ENCODE results near the gene JPH3.

The JPH3 gene

DNA sequence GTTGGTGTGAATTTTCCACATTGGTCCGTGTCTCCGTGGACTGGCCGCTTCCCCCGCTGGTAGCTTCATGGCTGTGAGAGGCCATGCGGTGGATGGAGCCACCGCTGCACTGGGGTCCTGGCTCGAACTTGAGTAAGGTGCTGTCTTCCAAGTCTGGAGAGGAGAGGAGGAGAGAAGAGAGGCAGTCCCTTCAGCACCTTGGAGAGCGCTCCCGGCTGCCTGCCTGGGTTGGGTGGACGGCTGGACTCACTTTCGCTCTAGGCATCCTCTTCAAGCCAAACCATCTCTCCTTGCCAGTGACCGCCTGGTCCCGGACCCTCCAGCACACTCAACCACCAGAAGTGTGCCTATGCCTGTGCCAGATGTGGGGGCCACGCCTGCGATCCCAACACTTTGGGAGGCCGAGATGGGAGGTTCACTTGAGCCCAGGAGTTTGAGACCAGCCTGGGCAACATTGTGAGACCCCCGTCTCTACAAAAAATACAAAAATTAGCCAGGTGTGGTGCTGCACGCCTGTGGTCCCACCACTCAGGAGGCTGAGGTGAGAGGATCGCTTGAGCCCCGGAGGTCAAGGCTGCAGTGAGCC lies 6.2 kb downstream of the JPH3 start:
- H3K27ac ChIP-seq (ENCODE audit: low read depth, low read length): no peak overlapping the region
- no peak overlapping the region for H3K9ac ChIP-seq (ENCODE audit: low read length in 5 of 5)
- no peak overlapping the region for H3K4me3 ChIP-seq (ENCODE audit: low read depth in 1 of 5, low read length in 5 of 5)
- no peaks in the 10 kb centered on the region for H3K9me3 ChIP-seq (ENCODE audit: control insufficient read depth in 5 of 5, low read length in 5 of 5)
- H3K4me1 ChIP-seq (ENCODE audit: control insufficient read depth in 5 of 5, insufficient read depth in 5 of 5, low read length in 5 of 5): no peaks in the 10 kb centered on the region
- H3K27me3 ChIP-seq (ENCODE audit: control insufficient read depth in 5 of 5, insufficient read depth in 4 of 5, low read length in 5 of 5): peaks cover 17 to 45% (median 32%) of the 10 kb centered on the region in 5 donors
- no peaks in the 10 kb centered on the region for H3K36me3 ChIP-seq (ENCODE audit: control insufficient read depth in 5 of 5, insufficient read depth in 5 of 5, low read length in 5 of 5)

- H3K36me3 ChIP-seq (ENCODE audit: control insufficient read depth in 5 of 5, insufficient read depth in 5 of 5, low read length in 5 of 5): no peaks in the 10 kb centered on the region
- no peak overlapping the region for H3K4me3 ChIP-seq (ENCODE audit: low read depth in 1 of 5, low read length in 5 of 5)
- no peak overlapping the region for H3K27ac ChIP-seq (ENCODE audit: low read depth, low read length)
- H3K27me3 ChIP-seq (ENCODE audit: control insufficient read depth in 5 of 5, insufficient read depth in 4 of 5, low read length in 5 of 5): peaks cover 7 to 31% (median 17%) of the 10 kb centered on the region in 5 donors
- no peak overlapping the region for H3K9ac ChIP-seq (ENCODE audit: low read length in 5 of 5)
- no peaks in the 10 kb centered on the region for H3K9me3 ChIP-seq (ENCODE audit: control insufficient read depth in 5 of 5, low read length in 5 of 5)
- H3K4me1 ChIP-seq (ENCODE audit: control insufficient read depth in 5 of 5, insufficient read depth in 5 of 5, low read length in 5 of 5): no peaks in the 10 kb centered on the region
These were observed 7.7 kb downstream of the JPH3 start for GRCh38 chr16:87610026-87610425.

DNA sequence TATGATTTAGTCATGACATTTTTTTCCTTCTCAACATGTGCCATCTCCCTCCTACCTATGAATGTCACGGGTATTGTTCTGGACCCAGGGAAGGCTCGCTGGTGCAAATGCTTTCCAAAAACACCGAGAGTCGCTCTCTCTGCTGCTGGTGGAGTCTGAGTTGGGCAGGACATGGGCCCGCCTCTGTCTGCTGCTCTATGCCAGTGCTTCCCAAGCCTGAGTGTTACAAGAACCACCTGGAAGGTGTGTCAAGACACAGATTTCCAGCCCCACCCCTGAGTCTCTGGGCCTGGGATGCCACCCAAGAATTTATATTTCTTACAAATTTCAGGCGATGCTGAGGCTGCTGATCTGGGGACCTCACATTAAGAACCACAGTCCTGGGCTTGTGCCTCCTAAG lies 9.1 kb downstream of the JPH3 start:
- Histone ChIP-seq H3K9me3 (ENCODE audit: control insufficient read depth in 5 of 5, low read length in 5 of 5) (no peaks in the 10 kb centered on the region), H3K4me3 (ENCODE audit: low read depth in 1 of 5, low read length in 5 of 5) (no peak overlapping the region), H3K9ac (ENCODE audit: low read length in 5 of 5) (no peak overlapping the region), H3K27me3 (ENCODE audit: control insufficient read depth in 5 of 5, insufficient read depth in 4 of 5, low read length in 5 of 5) (peaks cover 5 to 22% (median 9%) of the 10 kb centered on the region in 5 donors), H3K27ac (ENCODE audit: low read depth, low read length) (no peak overlapping the region), H3K4me1 (ENCODE audit: control insufficient read depth in 5 of 5, insufficient read depth in 5 of 5, low read length in 5 of 5) (no peaks in the 10 kb centered on the region), H3K36me3 (ENCODE audit: control insufficient read depth in 5 of 5, insufficient read depth in 5 of 5, low read length in 5 of 5) (no peaks in the 10 kb centered on the region)

DNA sequence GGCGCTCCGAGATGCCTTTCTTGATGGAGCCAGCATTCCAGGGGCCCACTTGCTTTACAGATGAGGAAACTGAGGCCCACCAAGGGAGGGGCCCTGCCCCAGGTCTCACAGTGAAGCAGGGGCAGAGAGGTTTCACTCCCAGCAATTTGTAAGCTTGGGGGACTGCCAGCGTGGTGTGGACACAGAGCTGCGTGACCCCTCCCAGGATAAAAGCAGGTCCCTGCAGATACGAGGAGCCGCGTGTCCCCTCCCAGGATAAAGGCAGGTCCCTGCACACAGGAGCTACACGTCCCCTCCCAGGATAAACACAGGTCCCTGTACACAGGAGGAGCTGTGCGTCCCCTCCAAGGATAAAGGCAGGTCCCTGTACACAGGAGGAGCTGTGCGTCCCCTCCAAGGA lies 11.7 kb downstream of the JPH3 start:
- H3K27me3 ChIP-seq (ENCODE audit: control insufficient read depth in 5 of 5, insufficient read depth in 4 of 5, low read length in 5 of 5): peaks cover 7 to 25% (median 10%) of the 10 kb centered on the region in 5 donors
- H3K9ac ChIP-seq (ENCODE audit: low read length in 5 of 5): no peak overlapping the region

GRCh38 chr16:87615621-87616041 lies 13.3 kb downstream of the JPH3 start:
- H3K36me3 ChIP-seq (ENCODE audit: control insufficient read depth in 5 of 5, insufficient read depth in 5 of 5, low read length in 5 of 5): no peaks in the 10 kb centered on the region
- H3K27me3 ChIP-seq (ENCODE audit: control insufficient read depth in 5 of 5, insufficient read depth in 4 of 5, low read length in 5 of 5): peaks cover 7 to 29% (median 24%) of the 10 kb centered on the region in 5 donors
- no peaks in the 10 kb centered on the region for H3K4me1 ChIP-seq (ENCODE audit: control insufficient read depth in 5 of 5, insufficient read depth in 5 of 5, low read length in 5 of 5)
- H3K27ac ChIP-seq (ENCODE audit: low read depth, low read length): no peak overlapping the region
- no peak overlapping the region for H3K4me3 ChIP-seq (ENCODE audit: low read depth in 1 of 5, low read length in 5 of 5)
- H3K9ac ChIP-seq (ENCODE audit: low read length in 5 of 5): no peak overlapping the region
- no peaks in the 10 kb centered on the region for H3K9me3 ChIP-seq (ENCODE audit: control insufficient read depth in 5 of 5, low read length in 5 of 5)

More for the DNA sequence above, 11.7 kb downstream of the JPH3 start:
- no peak overlapping the region for H3K4me3 ChIP-seq (ENCODE audit: low read depth in 1 of 5, low read length in 5 of 5)
- H3K9me3 ChIP-seq (ENCODE audit: control insufficient read depth in 5 of 5, low read length in 5 of 5): no peaks in the 10 kb centered on the region
- no peaks in the 10 kb centered on the region for H3K4me1 ChIP-seq (ENCODE audit: control insufficient read depth in 5 of 5, insufficient read depth in 5 of 5, low read length in 5 of 5)
- no peak overlapping the region for H3K27ac ChIP-seq (ENCODE audit: low read depth, low read length)
- H3K36me3 ChIP-seq (ENCODE audit: control insufficient read depth in 5 of 5, insufficient read depth in 5 of 5, low read length in 5 of 5): no peaks in the 10 kb centered on the region

GRCh38 chr16:87616556-87616955 lies 14.2 kb downstream of the JPH3 start:
- Histone ChIP-seq H3K9me3 (ENCODE audit: control insufficient read depth in 5 of 5, low read length in 5 of 5) (no peaks in the 10 kb centered on the region), H3K9ac (ENCODE audit: low read length in 5 of 5) (no peak overlapping the region), H3K4me1 (ENCODE audit: control insufficient read depth in 5 of 5, insufficient read depth in 5 of 5, low read length in 5 of 5) (no peaks in the 10 kb centered on the region), H3K27me3 (ENCODE audit: control insufficient read depth in 5 of 5, insufficient read depth in 4 of 5, low read length in 5 of 5) (peaks cover 7 to 30% (median 24%) of the 10 kb centered on the region in 5 donors), H3K27ac (ENCODE audit: low read depth, low read length) (no peak overlapping the region), H3K36me3 (ENCODE audit: control insufficient read depth in 5 of 5, insufficient read depth in 5 of 5, low read length in 5 of 5) (no peaks in the 10 kb centered on the region), H3K4me3 (ENCODE audit: low read depth in 1 of 5, low read length in 5 of 5) (no peak overlapping the region)

DNA sequence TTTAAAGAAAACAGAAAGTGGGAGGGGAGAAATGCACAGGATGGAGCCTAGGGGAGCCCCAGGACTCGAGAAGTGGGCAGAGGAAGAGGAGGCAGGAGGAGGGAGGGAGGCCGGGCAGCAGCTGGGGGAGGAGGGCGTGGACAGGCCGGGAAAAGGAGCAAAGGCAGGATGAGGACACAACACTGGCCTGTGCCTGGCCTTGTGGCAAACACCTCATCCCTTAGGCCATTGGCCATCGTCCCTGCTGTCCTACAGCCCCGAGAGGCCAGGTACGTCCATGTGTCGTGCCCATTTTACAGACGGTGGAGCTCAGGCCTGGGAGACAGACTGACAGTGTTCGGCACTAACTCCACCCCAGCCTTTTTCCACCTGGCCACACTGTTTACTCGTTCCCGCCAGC lies 15.9 kb downstream of the JPH3 start:
- Histone ChIP-seq H3K9ac (ENCODE audit: low read length in 5 of 5) (no peak overlapping the region), H3K4me1 (ENCODE audit: control insufficient read depth in 5 of 5, insufficient read depth in 5 of 5, low read length in 5 of 5) (no peaks in the 10 kb centered on the region), H3K27ac (ENCODE audit: low read depth, low read length) (no peak overlapping the region), H3K9me3 (ENCODE audit: control insufficient read depth in 5 of 5, low read length in 5 of 5) (no peaks in the 10 kb centered on the region), H3K27me3 (ENCODE audit: control insufficient read depth in 5 of 5, insufficient read depth in 4 of 5, low read length in 5 of 5) (peaks cover 14 to 33% (median 24%) of the 10 kb centered on the region in 5 donors), H3K36me3 (ENCODE audit: control insufficient read depth in 5 of 5, insufficient read depth in 5 of 5, low read length in 5 of 5) (no peaks in the 10 kb centered on the region), H3K4me3 (ENCODE audit: low read depth in 1 of 5, low read length in 5 of 5) (no peak overlapping the region)

DNA sequence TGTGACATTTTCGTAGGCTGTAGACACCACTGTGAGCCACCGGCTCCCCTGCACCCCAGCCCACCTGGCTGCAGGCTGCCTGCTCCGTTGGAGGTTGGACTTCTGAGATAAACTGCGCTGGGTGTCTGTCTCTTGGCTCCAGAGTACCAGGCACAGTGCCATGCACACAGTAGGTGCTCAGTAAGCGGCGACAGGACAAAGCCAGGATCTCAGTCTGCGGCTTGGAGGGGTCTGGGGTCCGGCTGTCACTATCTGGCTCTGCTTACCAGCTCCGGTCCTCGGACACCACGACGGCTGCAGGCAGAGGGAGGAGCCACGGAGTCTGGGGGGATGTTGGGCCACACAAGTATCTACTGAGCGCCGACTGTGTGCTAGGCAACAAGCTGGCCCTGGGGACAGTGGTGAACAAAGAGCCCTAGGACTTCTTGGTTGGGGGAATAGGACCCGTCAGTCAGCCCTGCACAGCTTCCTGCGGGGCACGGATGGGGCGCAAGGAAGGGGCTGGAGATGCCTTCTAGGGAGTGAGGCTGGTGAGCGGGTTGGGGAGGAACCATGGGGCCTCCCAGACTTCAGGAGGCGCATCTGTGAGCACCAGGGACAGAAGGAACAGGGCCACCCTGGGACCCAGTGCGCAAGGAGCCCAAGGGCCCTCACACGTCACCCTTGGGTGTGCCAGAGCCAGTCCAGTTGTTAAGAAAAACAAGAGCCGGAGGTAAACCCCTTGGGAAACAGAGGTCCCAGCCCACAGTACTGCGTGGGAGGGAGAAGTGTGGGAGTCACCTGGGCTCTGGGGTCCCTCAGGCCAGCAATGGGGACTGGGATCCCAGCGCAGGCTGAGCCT lies 17.3 kb downstream of the JPH3 start:
- H3K4me1 ChIP-seq (ENCODE audit: control insufficient read depth in 5 of 5, insufficient read depth in 5 of 5, low read length in 5 of 5): no peaks in the 10 kb centered on the region
- peaks cover 14 to 33% (median 24%) of the 10 kb centered on the region in 5 donors for H3K27me3 ChIP-seq (ENCODE audit: control insufficient read depth in 5 of 5, insufficient read depth in 4 of 5, low read length in 5 of 5)
- no peak overlapping the region for H3K4me3 ChIP-seq (ENCODE audit: low read depth in 1 of 5, low read length in 5 of 5)
- H3K36me3 ChIP-seq (ENCODE audit: control insufficient read depth in 5 of 5, insufficient read depth in 5 of 5, low read length in 5 of 5): no peaks in the 10 kb centered on the region
- no peak overlapping the region for H3K9ac ChIP-seq (ENCODE audit: low read length in 5 of 5)
- H3K9me3 ChIP-seq (ENCODE audit: control insufficient read depth in 5 of 5, low read length in 5 of 5): no peaks in the 10 kb centered on the region
- no peak overlapping the region for H3K27ac ChIP-seq (ENCODE audit: low read depth, low read length)

DNA sequence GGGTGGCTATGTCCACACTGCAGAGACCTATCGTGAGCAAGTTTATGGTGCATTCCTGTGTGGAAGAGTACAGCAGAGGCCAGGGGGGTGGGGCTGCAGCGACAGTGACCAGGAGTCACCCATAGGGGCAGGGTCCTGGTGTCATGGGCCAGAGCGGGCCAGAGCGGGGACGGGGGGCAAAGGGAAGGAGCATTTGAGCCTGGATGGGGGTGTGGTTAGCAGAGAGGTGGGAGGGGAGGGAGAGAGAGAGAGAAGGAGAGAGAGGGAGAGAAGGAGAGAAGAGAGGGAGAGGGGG lies 17.8 kb downstream of the JPH3 start:
- H3K4me1 ChIP-seq (ENCODE audit: control insufficient read depth in 5 of 5, insufficient read depth in 5 of 5, low read length in 5 of 5): no peaks in the 10 kb centered on the region
- H3K4me3 ChIP-seq (ENCODE audit: low read depth in 1 of 5, low read length in 5 of 5): no peak overlapping the region
- no peaks in the 10 kb centered on the region for H3K9me3 ChIP-seq (ENCODE audit: control insufficient read depth in 5 of 5, low read length in 5 of 5)
- H3K9ac ChIP-seq (ENCODE audit: low read length in 5 of 5): no peak overlapping the region
- H3K27me3 ChIP-seq (ENCODE audit: control insufficient read depth in 5 of 5, insufficient read depth in 4 of 5, low read length in 5 of 5): peaks cover 14 to 33% (median 24%) of the 10 kb centered on the region in 5 donors
- H3K36me3 ChIP-seq (ENCODE audit: control insufficient read depth in 5 of 5, insufficient read depth in 5 of 5, low read length in 5 of 5): no peaks in the 10 kb centered on the region
- H3K27ac ChIP-seq (ENCODE audit: low read depth, low read length): no peak overlapping the region

- H3K9me3 ChIP-seq (ENCODE audit: control insufficient read depth in 5 of 5, low read length in 5 of 5): no peaks in the 10 kb centered on the region
- H3K27ac ChIP-seq (ENCODE audit: low read depth, low read length): no peak overlapping the region
- H3K9ac ChIP-seq (ENCODE audit: low read length in 5 of 5): no peak overlapping the region
- no peaks in the 10 kb centered on the region for H3K36me3 ChIP-seq (ENCODE audit: control insufficient read depth in 5 of 5, insufficient read depth in 5 of 5, low read length in 5 of 5)
- H3K4me3 ChIP-seq (ENCODE audit: low read depth in 1 of 5, low read length in 5 of 5): no peak overlapping the region
- peaks cover 12 to 32% (median 24%) of the 10 kb centered on the region in 5 donors for H3K27me3 ChIP-seq (ENCODE audit: control insufficient read depth in 5 of 5, insufficient read depth in 4 of 5, low read length in 5 of 5)
- H3K4me1 ChIP-seq (ENCODE audit: control insufficient read depth in 5 of 5, insufficient read depth in 5 of 5, low read length in 5 of 5): no peaks in the 10 kb centered on the region
These were observed 19.2 kb downstream of the JPH3 start for GRCh38 chr16:87621550-87621829.
